Activated naive CD8-positive, alpha-beta T cell (primary cell): ENCODE data around the gene DEDD.
A peak's percentile ranks its signal among the peaks of the same experiment; 100 is the strongest.

ENCODE experiments used
- H3K27ac Mint-ChIP-seq: one replicate; pipeline ENCODE4 v1.8.0; 2021; ENCODE audit warnings: mixed read lengths
- H3K27me3 Mint-ChIP-seq: one replicate; pipeline ENCODE4 v1.8.0; 2021; ENCODE audit warnings: mixed read lengths
- H3K36me3 Mint-ChIP-seq: one replicate; pipeline ENCODE4 v1.8.0; 2021; ENCODE audit warnings: mixed read lengths
- H3K4me1 Mint-ChIP-seq: one replicate; pipeline ENCODE4 v1.8.0; 2021; ENCODE audit warnings: low read depth, mixed read lengths
- H3K4me3 Mint-ChIP-seq: one replicate; pipeline ENCODE4 v1.8.0; 2021; ENCODE audit warnings: mild to moderate bottlenecking, mixed read lengths
- H3K9me3 Mint-ChIP-seq: one replicate; pipeline ENCODE4 v1.8.0; 2021; ENCODE audit warnings: low read depth, mixed read lengths

Gene DEDD

GRCh38 chr1:161168906-161169305, 36.4 kb upstream of the DEDD start:
- H3K4me1 Mint-ChIP-seq = peaks cover 30% of the 10 kb centered on the region
- no peaks in the 10 kb centered on the region for H3K27me3 Mint-ChIP-seq
- H3K4me3 Mint-ChIP-seq = no peak overlapping the region
- no peaks in the 10 kb centered on the region for H3K9me3 Mint-ChIP-seq
- peaks cover 2% of the 10 kb centered on the region for H3K36me3 Mint-ChIP-seq
- no peak overlapping the region for H3K27ac Mint-ChIP-seq

GRCh38 chr1:161166669-161167548, 34.4 kb upstream of the DEDD start:
- Mint-ChIP-seq H3K36me3 (peaks cover 1% of the 10 kb centered on the region), H3K9me3 (no peaks in the 10 kb centered on the region), H3K4me1 (peaks cover 28% of the 10 kb centered on the region), H3K4me3 (peak overlapping the region; percentile 92), H3K27ac (peak overlapping the region; percentile 90), H3K27me3 (no peaks in the 10 kb centered on the region)

GRCh38 chr1:161165742-161166668, 33.5 kb upstream of the DEDD start, which contains the start of gene PPOX:
Gene PPOX (plus strand): TSS chr1:161166426. CDS start chr1:161166848, 422 bp downstream.
- Mint-ChIP-seq H3K4me3 (peak within 1 kb of the TSS; percentile 92), H3K27me3 (no peaks in the 10 kb centered on the region), H3K4me1 (peaks cover 35% of the 10 kb centered on the region), H3K36me3 (peaks cover 5% of the 10 kb centered on the region), H3K9me3 (no peaks in the 10 kb centered on the region), H3K27ac (peak within 1 kb of the TSS; percentile 90)

- H3K36me3 Mint-ChIP-seq = peaks cover 5% of the 10 kb centered on the region
- no peaks in the 10 kb centered on the region for H3K9me3 Mint-ChIP-seq
- H3K27ac Mint-ChIP-seq = no peak overlapping the region
- no peaks in the 10 kb centered on the region for H3K27me3 Mint-ChIP-seq
- H3K4me1 Mint-ChIP-seq = peaks cover 44% of the 10 kb centered on the region
- peak overlapping the region; percentile 52 for H3K4me3 Mint-ChIP-seq
Observed at GRCh38 chr1:161164901-161165610, 32.6 kb upstream of the DEDD start.

- H3K4me1 Mint-ChIP-seq = peaks cover 52% of the 10 kb centered on the region
Observed at GRCh38 chr1:161163793-161164192, 31.3 kb upstream of the DEDD start.

GRCh38 chr1:161162806-161163205, 30.3 kb upstream of the DEDD start:
- Mint-ChIP-seq H3K4me3 (no peak overlapping the region), H3K9me3 (no peaks in the 10 kb centered on the region), H3K4me1 (peaks cover 54% of the 10 kb centered on the region), H3K36me3 (peaks cover 5% of the 10 kb centered on the region), H3K27me3 (no peaks in the 10 kb centered on the region), H3K27ac (peak overlapping the region; percentile 31)

More at GRCh38 chr1:161163793-161164192, 31.3 kb upstream of the DEDD start:
- Mint-ChIP-seq H3K36me3 (peaks cover 5% of the 10 kb centered on the region), H3K9me3 (no peaks in the 10 kb centered on the region), H3K27me3 (no peaks in the 10 kb centered on the region), H3K27ac (peak overlapping the region; percentile 1), H3K4me3 (no peak overlapping the region)

GRCh38 chr1:161162052-161162451, 29.6 kb upstream of the DEDD start:
- peaks cover 9% of the 10 kb centered on the region for H3K36me3 Mint-ChIP-seq

GRCh38 chr1:161161652-161162051, 29.2 kb upstream of the DEDD start:
- Mint-ChIP-seq H3K27ac (peak overlapping the region; percentile 46), H3K27me3 (no peaks in the 10 kb centered on the region), H3K9me3 (no peaks in the 10 kb centered on the region), H3K36me3 (peaks cover 12% of the 10 kb centered on the region), H3K4me3 (peak overlapping the region; percentile 92), H3K4me1 (peaks cover 49% of the 10 kb centered on the region)

More at GRCh38 chr1:161162052-161162451, 29.6 kb upstream of the DEDD start:
- peaks cover 51% of the 10 kb centered on the region for H3K4me1 Mint-ChIP-seq
- peak overlapping the region; percentile 46 for H3K27ac Mint-ChIP-seq
- peak overlapping the region; percentile 42 for H3K4me3 Mint-ChIP-seq
- no peaks in the 10 kb centered on the region for H3K27me3 Mint-ChIP-seq
- no peaks in the 10 kb centered on the region for H3K9me3 Mint-ChIP-seq

GRCh38 chr1:161160671-161161145, 28.2 kb upstream of the DEDD start:
- H3K9me3 Mint-ChIP-seq = no peaks in the 10 kb centered on the region
- H3K27ac Mint-ChIP-seq = no peak overlapping the region
- H3K4me1 Mint-ChIP-seq = peaks cover 52% of the 10 kb centered on the region
- H3K27me3 Mint-ChIP-seq = no peaks in the 10 kb centered on the region
- peaks cover 12% of the 10 kb centered on the region for H3K36me3 Mint-ChIP-seq
- peak overlapping the region; percentile 92 for H3K4me3 Mint-ChIP-seq

GRCh38 chr1:161159913-161160243, 27.4 kb upstream of the DEDD start:
- peak overlapping the region; percentile 92 for H3K27ac Mint-ChIP-seq
- peaks cover 53% of the 10 kb centered on the region for H3K4me1 Mint-ChIP-seq
- H3K27me3 Mint-ChIP-seq = no peaks in the 10 kb centered on the region
- H3K36me3 Mint-ChIP-seq = peaks cover 14% of the 10 kb centered on the region
- H3K9me3 Mint-ChIP-seq = no peaks in the 10 kb centered on the region
- peak overlapping the region; percentile 92 for H3K4me3 Mint-ChIP-seq

- H3K4me3 Mint-ChIP-seq = peak within 1 kb of the TSS; percentile 92
- H3K27me3 Mint-ChIP-seq = no peaks in the 10 kb centered on the region
- no peaks in the 10 kb centered on the region for H3K9me3 Mint-ChIP-seq
- peaks cover 55% of the 10 kb centered on the region for H3K4me1 Mint-ChIP-seq
- peaks cover 14% of the 10 kb centered on the region for H3K36me3 Mint-ChIP-seq
- H3K27ac Mint-ChIP-seq = peak within 1 kb of the TSS; percentile 92
Observed at GRCh38 chr1:161159087-161159912, 26.8 kb upstream of the DEDD start, which contains the start of gene USP21. Gene USP21 (plus strand): TSS chr1:161159500. CDS start chr1:161160641, 1,141 bp downstream.

- peak overlapping the region; percentile 92 for H3K4me3 Mint-ChIP-seq
- no peaks in the 10 kb centered on the region for H3K9me3 Mint-ChIP-seq
- no peaks in the 10 kb centered on the region for H3K27me3 Mint-ChIP-seq
- peaks cover 14% of the 10 kb centered on the region for H3K36me3 Mint-ChIP-seq
- H3K4me1 Mint-ChIP-seq = peaks cover 59% of the 10 kb centered on the region
- H3K27ac Mint-ChIP-seq = peak overlapping the region; percentile 92
Observed at GRCh38 chr1:161158316-161159010, 26.0 kb upstream of the DEDD start.

- Mint-ChIP-seq H3K4me3 (peak overlapping the region; percentile 92), H3K9me3 (no peaks in the 10 kb centered on the region), H3K27me3 (no peaks in the 10 kb centered on the region), H3K4me1 (peaks cover 61% of the 10 kb centered on the region), H3K27ac (peak overlapping the region; percentile 92), H3K36me3 (peaks cover 14% of the 10 kb centered on the region)
Observed at GRCh38 chr1:161157867-161158266, 25.4 kb upstream of the DEDD start.
